ENCODE measurements around the gene UBXN2A.

UBXN2A gene

DNA sequence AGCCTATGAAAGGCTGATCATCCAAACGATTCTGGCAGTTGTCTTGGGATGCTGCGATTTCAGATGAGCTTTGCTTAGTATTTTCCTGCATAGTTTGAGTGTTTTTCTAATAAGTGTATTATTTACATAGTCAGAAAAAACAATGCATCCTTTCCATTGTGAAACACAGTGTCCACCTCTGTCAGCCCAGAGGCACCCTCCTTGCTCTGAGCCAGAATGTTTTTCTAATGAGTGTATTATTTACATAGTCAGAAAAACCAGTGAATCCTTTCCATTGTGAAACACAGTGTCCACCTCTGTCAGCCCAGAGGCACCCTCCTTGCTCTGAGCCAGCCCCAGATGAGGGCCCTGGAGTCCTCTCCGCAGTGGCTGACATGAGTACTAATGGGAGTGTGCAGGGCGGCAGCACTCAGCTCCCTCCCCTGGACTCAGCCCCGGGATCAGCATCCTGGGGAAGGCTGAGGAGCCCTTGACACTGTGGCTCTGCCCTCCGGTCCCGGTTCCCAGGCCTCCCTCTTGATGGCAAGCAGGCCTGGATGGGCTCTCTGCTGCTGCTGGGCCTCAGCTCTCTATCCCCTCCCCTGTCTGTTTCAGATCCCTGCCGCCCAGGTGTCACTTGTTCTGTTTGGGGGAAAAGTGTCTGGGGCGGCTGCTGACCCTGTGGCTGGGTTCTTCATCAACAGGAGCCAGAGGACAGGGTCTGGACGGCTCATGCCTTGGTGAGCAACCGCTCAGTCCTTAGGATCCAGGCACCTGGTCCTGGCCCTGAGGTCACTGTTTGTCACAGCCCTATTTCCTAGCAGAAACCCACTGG lies 75.5 kb downstream of the UBXN2A start:
- H3K4me2 ChIP-seq (ENCODE audit: low read depth, low read length, poor library complexity, severe bottlenecking): no peak overlapping the region
- no peaks in the 10 kb centered on the region for H3F3A ChIP-seq (ENCODE audit: low read depth)
- H2AFZ ChIP-seq (ENCODE audit: low read length): no peak overlapping the region
- H3K36me3 ChIP-seq (ENCODE audit: insufficient read depth, low read length): no peaks in the 10 kb centered on the region
- no peak overlapping the region for H3K4me3 ChIP-seq (ENCODE audit: low read length, poor library complexity, severe bottlenecking)
- no peaks in the 10 kb centered on the region for H3K27me3 ChIP-seq (ENCODE audit: insufficient read depth, low read length, poor library complexity, severe bottlenecking)
- no peaks in the 10 kb centered on the region for H3K9me3 ChIP-seq (ENCODE audit: insufficient read depth, low read depth, low read length)
- H3K4me1 ChIP-seq (ENCODE audit: insufficient read depth, low read length, poor library complexity, severe bottlenecking): peaks cover 8% of the 10 kb centered on the region
- TF ChIP-seq EZH2phosphoT487 (IDR thresholded peaks at IDR 0.05; ENCODE audit: borderline replicate concordance): no peak
- TF ChIP-seq, protein P1, sequence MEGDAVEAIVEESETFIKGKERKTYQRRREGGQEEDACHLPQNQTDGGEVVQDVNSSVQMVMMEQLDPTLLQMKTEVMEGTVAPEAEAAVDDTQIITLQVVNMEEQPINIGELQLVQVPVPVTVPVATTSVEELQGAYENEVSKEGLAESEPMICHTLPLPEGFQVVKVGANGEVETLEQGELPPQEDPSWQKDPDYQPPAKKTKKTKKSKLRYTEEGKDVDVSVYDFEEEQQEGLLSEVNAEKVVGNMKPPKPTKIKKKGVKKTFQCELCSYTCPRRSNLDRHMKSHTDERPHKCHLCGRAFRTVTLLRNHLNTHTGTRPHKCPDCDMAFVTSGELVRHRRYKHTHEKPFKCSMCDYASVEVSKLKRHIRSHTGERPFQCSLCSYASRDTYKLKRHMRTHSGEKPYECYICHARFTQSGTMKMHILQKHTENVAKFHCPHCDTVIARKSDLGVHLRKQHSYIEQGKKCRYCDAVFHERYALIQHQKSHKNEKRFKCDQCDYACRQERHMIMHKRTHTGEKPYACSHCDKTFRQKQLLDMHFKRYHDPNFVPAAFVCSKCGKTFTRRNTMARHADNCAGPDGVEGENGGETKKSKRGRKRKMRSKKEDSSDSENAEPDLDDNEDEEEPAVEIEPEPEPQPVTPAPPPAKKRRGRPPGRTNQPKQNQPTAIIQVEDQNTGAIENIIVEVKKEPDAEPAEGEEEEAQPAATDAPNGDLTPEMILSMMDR (conservative IDR thresholded peaks at IDR 0.05; ENCODE audit: low read length): no peak
- no peak overlapping the region for H3K9ac ChIP-seq (ENCODE audit: low read depth, low read length, poor library complexity, severe bottlenecking)
- no peaks in the 10 kb centered on the region for H4K20me1 ChIP-seq (ENCODE audit: insufficient read depth, low read length, poor library complexity, severe bottlenecking)
- H3K9me2 ChIP-seq (replicated peaks; ENCODE audit: low read depth, low read length): no peaks in the 10 kb centered on the region
- no peaks in the 10 kb centered on the region for H3K79me2 ChIP-seq (ENCODE audit: insufficient read depth, low read length)

GRCh38 chr2:24016376-24016761 lies 76.1 kb downstream of the UBXN2A start:
- H3K9ac ChIP-seq (ENCODE audit: low read depth, low read length, poor library complexity, severe bottlenecking): no peak overlapping the region
- H3K36me3 ChIP-seq (ENCODE audit: insufficient read depth, low read length): no peaks in the 10 kb centered on the region

DNA sequence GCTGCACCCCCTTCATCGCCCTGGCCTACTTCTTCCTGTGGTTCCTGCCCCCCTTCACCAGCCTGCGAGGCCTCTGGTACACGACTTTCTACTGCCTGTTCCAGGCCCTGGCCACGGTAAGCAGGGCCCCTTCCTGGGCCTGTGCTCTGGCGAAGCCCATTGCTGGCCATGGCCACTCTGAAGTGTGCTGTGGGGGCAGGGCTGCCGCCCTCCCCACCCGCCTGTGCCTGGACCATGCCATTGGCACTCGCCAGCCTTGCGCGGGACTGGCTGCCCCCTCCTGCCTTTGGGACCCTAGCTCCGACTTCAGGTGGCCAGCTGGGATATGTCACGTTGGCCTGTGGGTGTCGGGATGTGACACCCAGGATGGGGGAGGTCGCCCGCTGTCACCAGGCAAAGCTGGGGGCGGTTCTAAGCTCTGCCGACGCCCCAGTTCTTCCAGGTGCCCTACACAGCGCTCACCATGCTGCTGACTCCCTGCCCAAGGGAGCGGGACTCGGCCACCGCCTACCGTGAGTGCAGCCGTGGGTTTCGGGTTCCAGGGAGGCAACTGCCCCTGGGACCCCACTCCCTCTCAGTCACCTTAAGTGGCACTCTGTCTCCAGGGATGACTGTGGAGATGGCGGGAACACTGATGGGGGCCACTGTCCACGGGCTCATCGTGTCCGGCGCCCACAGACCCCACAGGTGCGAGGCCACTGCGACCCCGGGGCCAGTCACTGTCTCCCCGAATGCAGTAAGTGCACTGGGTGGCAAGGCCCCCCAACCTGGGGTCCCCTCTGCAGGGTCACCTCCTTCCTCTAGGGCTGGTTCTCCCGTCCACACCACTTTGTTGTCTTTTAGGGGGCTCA lies 76.8 kb downstream of the UBXN2A start:
- Histone ChIP-seq H3K36me3 (ENCODE audit: insufficient read depth, low read length) (no peaks in the 10 kb centered on the region), H3K4me1 (ENCODE audit: insufficient read depth, low read length, poor library complexity, severe bottlenecking) (no peaks in the 10 kb centered on the region), H3K79me2 (ENCODE audit: insufficient read depth, low read length) (no peaks in the 10 kb centered on the region), H3F3A (ENCODE audit: low read depth) (no peaks in the 10 kb centered on the region), H3K4me3 (ENCODE audit: low read length, poor library complexity, severe bottlenecking) (no peak overlapping the region), H3K9me3 (ENCODE audit: insufficient read depth, low read depth, low read length) (no peaks in the 10 kb centered on the region), H3K9ac (ENCODE audit: low read depth, low read length, poor library complexity, severe bottlenecking) (no peak overlapping the region), H3K9me2 (replicated peaks; ENCODE audit: low read depth, low read length) (no peaks in the 10 kb centered on the region), H4K20me1 (ENCODE audit: insufficient read depth, low read length, poor library complexity, severe bottlenecking) (no peaks in the 10 kb centered on the region), H2AFZ (ENCODE audit: low read length) (no peak overlapping the region), H3K27me3 (ENCODE audit: insufficient read depth, low read length, poor library complexity, severe bottlenecking) (no peaks in the 10 kb centered on the region), H3K4me2 (ENCODE audit: low read depth, low read length, poor library complexity, severe bottlenecking) (no peak overlapping the region)
- TF ChIP-seq EZH2phosphoT487 (IDR thresholded peaks at IDR 0.05; ENCODE audit: borderline replicate concordance): no peak
- TF ChIP-seq, protein P1 (conservative IDR thresholded peaks at IDR 0.05; ENCODE audit: low read length): no peak

More at GRCh38 chr2:24016376-24016761, 76.1 kb downstream of the UBXN2A start:
- no peak overlapping the region for H3K4me2 ChIP-seq (ENCODE audit: low read depth, low read length, poor library complexity, severe bottlenecking)
- H3K4me3 ChIP-seq (ENCODE audit: low read length, poor library complexity, severe bottlenecking): no peak overlapping the region
- no peak for TF ChIP-seq EZH2phosphoT487 (IDR thresholded peaks at IDR 0.05; ENCODE audit: borderline replicate concordance)
- TF ChIP-seq, protein P1 (conservative IDR thresholded peaks at IDR 0.05; ENCODE audit: low read length): no peak
- H3K79me2 ChIP-seq (ENCODE audit: insufficient read depth, low read length): no peaks in the 10 kb centered on the region
- H2AFZ ChIP-seq (ENCODE audit: low read length): no peak overlapping the region
- H4K20me1 ChIP-seq (ENCODE audit: insufficient read depth, low read length, poor library complexity, severe bottlenecking): no peaks in the 10 kb centered on the region
- H3K4me1 ChIP-seq (ENCODE audit: insufficient read depth, low read length, poor library complexity, severe bottlenecking): peaks cover 4% of the 10 kb centered on the region
- H3F3A ChIP-seq (ENCODE audit: low read depth): no peaks in the 10 kb centered on the region
- H3K9me2 ChIP-seq (replicated peaks; ENCODE audit: low read depth, low read length): no peaks in the 10 kb centered on the region
- H3K27me3 ChIP-seq (ENCODE audit: insufficient read depth, low read length, poor library complexity, severe bottlenecking): no peaks in the 10 kb centered on the region
- no peaks in the 10 kb centered on the region for H3K9me3 ChIP-seq (ENCODE audit: insufficient read depth, low read depth, low read length)
